ENCODE results near the gene PRND. TPM values are rescaled to one million over a fixed set of nuclear protein-coding genes. Genes with fewer than 3 reads are reported as not detected.

PRND gene
- 1.4 and 25.8 TPM in 2 replicates for total RNA-seq

DNA sequence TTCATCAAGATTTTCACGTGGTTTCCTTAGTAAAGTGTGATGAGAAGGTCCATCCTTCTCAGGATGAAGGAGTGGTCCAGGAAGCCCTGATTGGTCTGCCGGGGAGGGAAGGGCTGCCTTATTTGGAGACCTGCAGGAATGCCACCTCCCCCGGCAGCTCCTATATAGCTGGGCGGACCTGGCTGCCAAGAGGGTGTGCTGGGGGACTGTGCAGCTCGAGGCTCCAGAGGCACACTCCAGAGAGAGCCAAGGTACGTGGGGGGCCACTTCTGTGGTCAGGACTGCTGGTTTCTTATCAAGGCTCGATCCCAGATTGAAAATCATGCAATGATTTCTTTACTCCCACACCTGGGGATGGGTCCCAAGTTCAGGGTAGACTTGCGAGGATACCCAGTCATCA lies at the start of gene PRND:
Gene PRND (plus strand): TSS at position 191 of the 400 bp plus-strand sequence. CDS start 2,643 bp downstream, outside the sequence.

Other genes with a start within 250 kb of the PRND start
- gene PRNP, start 35.5 kb upstream of the PRND start, total RNA-seq: 72.2 and 118 TPM in 2 replicates
- gene RASSF2, start 101.7 kb downstream of the PRND start, total RNA-seq: 41.3 and 154 TPM in 2 replicates